ENCODE results near the gene RANBP10.
"Not testable (repeated sequence)": the region's sequence is repeated elsewhere in the genome, so short reads cannot be mapped to it uniquely, and the experiment has no call there.

RANBP10 gene

GRCh38 chr16:67842509-67843342, 36.4 kb upstream of the RANBP10 start:
- Histone ChIP-seq H3K36me3 (ENCODE audit: control insufficient read depth, low read depth, low read length) (no peaks in the 10 kb centered on the region), H3K4me3 (ENCODE audit: low read length) (peak overlapping the region; percentile 95), H3K9ac (ENCODE audit: low read length) (peak overlapping the region; percentile 74), H3K4me1 (ENCODE audit: control insufficient read depth, low read depth, low read length) (peaks cover 28% of the 10 kb centered on the region), H3K27me3 (ENCODE audit: control insufficient read depth, insufficient read depth, low read length) (no peaks in the 10 kb centered on the region), H3K27ac (ENCODE audit: low read length) (no peak overlapping the region), H3K9me3 (ENCODE audit: control insufficient read depth, low read depth, low read length) (no peaks in the 10 kb centered on the region)

GRCh38 chr16:67841816-67842508, 35.6 kb upstream of the RANBP10 start, which contains the start of gene THAP11:
Gene THAP11, plus strand, starts transcription at chr16:67842320. Its CDS starts 235 bp downstream, at chr16:67842555.
- H3K9ac ChIP-seq (ENCODE audit: low read length) = peak within 1 kb of the TSS; percentile 74
- peak within 1 kb of the TSS; percentile 95 for H3K4me3 ChIP-seq (ENCODE audit: low read length)
- peaks cover 28% of the 10 kb centered on the region for H3K4me1 ChIP-seq (ENCODE audit: control insufficient read depth, low read depth, low read length)
- H3K27ac ChIP-seq (ENCODE audit: low read length) = peak within 1 kb of the TSS; percentile 87
- no peaks in the 10 kb centered on the region for H3K9me3 ChIP-seq (ENCODE audit: control insufficient read depth, low read depth, low read length)
- no peaks in the 10 kb centered on the region for H3K36me3 ChIP-seq (ENCODE audit: control insufficient read depth, low read depth, low read length)
- H3K27me3 ChIP-seq (ENCODE audit: control insufficient read depth, insufficient read depth, low read length) = no peaks in the 10 kb centered on the region

GRCh38 chr16:67841198-67841815, 34.9 kb upstream of the RANBP10 start:
- Histone ChIP-seq H3K9me3 (ENCODE audit: control insufficient read depth, low read depth, low read length) (no peaks in the 10 kb centered on the region), H3K27ac (ENCODE audit: low read length) (peak overlapping the region; percentile 28), H3K4me1 (ENCODE audit: control insufficient read depth, low read depth, low read length) (peaks cover 28% of the 10 kb centered on the region), H3K27me3 (ENCODE audit: control insufficient read depth, insufficient read depth, low read length) (no peaks in the 10 kb centered on the region), H3K36me3 (ENCODE audit: control insufficient read depth, low read depth, low read length) (no peaks in the 10 kb centered on the region), H3K4me3 (ENCODE audit: low read length) (peak overlapping the region; percentile 95), H3K9ac (ENCODE audit: low read length) (peak overlapping the region; percentile 74)

GRCh38 chr16:67837811-67838210, 31.5 kb upstream of the RANBP10 start:
- H3K27me3 ChIP-seq (ENCODE audit: control insufficient read depth, insufficient read depth, low read length) = no peaks in the 10 kb centered on the region
- H3K9ac ChIP-seq (ENCODE audit: low read length) = no peak overlapping the region
- H3K27ac ChIP-seq (ENCODE audit: low read length) = no peak overlapping the region
- H3K4me3 ChIP-seq (ENCODE audit: low read length) = no peak overlapping the region
- H3K9me3 ChIP-seq (ENCODE audit: control insufficient read depth, low read depth, low read length) = no peaks in the 10 kb centered on the region
- H3K4me1 ChIP-seq (ENCODE audit: control insufficient read depth, low read depth, low read length) = peaks cover 6% of the 10 kb centered on the region
- H3K36me3 ChIP-seq (ENCODE audit: control insufficient read depth, low read depth, low read length) = no peaks in the 10 kb centered on the region

- not testable (repeated sequence) for H3K36me3 ChIP-seq (ENCODE audit: control insufficient read depth, low read depth, low read length); H3K9me3 ChIP-seq (ENCODE audit: control insufficient read depth, low read depth, low read length); H3K27ac ChIP-seq (ENCODE audit: low read length); H3K9ac ChIP-seq (ENCODE audit: low read length); H3K4me3 ChIP-seq (ENCODE audit: low read length); H3K27me3 ChIP-seq (ENCODE audit: control insufficient read depth, insufficient read depth, low read length); H3K4me1 ChIP-seq (ENCODE audit: control insufficient read depth, low read depth, low read length)
Observed at GRCh38 chr16:67837190-67837589, 30.8 kb upstream of the RANBP10 start.

- no peak overlapping the region for H3K9ac ChIP-seq (ENCODE audit: low read length)
Observed at GRCh38 chr16:67834242-67834614, 27.9 kb upstream of the RANBP10 start.

GRCh38 chr16:67833415-67834241, 27.3 kb upstream of the RANBP10 start:
- peaks cover 30% of the 10 kb centered on the region for H3K36me3 ChIP-seq (ENCODE audit: control insufficient read depth, low read depth, low read length)
- no peaks in the 10 kb centered on the region for H3K4me1 ChIP-seq (ENCODE audit: control insufficient read depth, low read depth, low read length)
- H3K9ac ChIP-seq (ENCODE audit: low read length) = peak overlapping the region; percentile 65
- H3K27ac ChIP-seq (ENCODE audit: low read length) = no peak overlapping the region
- H3K27me3 ChIP-seq (ENCODE audit: control insufficient read depth, insufficient read depth, low read length) = no peaks in the 10 kb centered on the region
- H3K9me3 ChIP-seq (ENCODE audit: control insufficient read depth, low read depth, low read length) = no peaks in the 10 kb centered on the region
- peak overlapping the region; percentile 73 for H3K4me3 ChIP-seq (ENCODE audit: low read length)

More at GRCh38 chr16:67834242-67834614, 27.9 kb upstream of the RANBP10 start:
- Histone ChIP-seq H3K9me3 (ENCODE audit: control insufficient read depth, low read depth, low read length) (no peaks in the 10 kb centered on the region), H3K4me3 (ENCODE audit: low read length) (peak overlapping the region; percentile 73), H3K27ac (ENCODE audit: low read length) (no peak overlapping the region), H3K36me3 (ENCODE audit: control insufficient read depth, low read depth, low read length) (peaks cover 26% of the 10 kb centered on the region), H3K27me3 (ENCODE audit: control insufficient read depth, insufficient read depth, low read length) (no peaks in the 10 kb centered on the region), H3K4me1 (ENCODE audit: control insufficient read depth, low read depth, low read length) (no peaks in the 10 kb centered on the region)

GRCh38 chr16:67833030-67833414, 26.7 kb upstream of the RANBP10 start:
- Histone ChIP-seq H3K9me3 (ENCODE audit: control insufficient read depth, low read depth, low read length) (no peaks in the 10 kb centered on the region), H3K36me3 (ENCODE audit: control insufficient read depth, low read depth, low read length) (peaks cover 36% of the 10 kb centered on the region), H3K27ac (ENCODE audit: low read length) (no peak overlapping the region), H3K4me3 (ENCODE audit: low read length) (peak overlapping the region; percentile 73), H3K27me3 (ENCODE audit: control insufficient read depth, insufficient read depth, low read length) (no peaks in the 10 kb centered on the region), H3K4me1 (ENCODE audit: control insufficient read depth, low read depth, low read length) (no peaks in the 10 kb centered on the region), H3K9ac (ENCODE audit: low read length) (peak overlapping the region; percentile 65)

- H3K36me3 ChIP-seq (ENCODE audit: control insufficient read depth, low read depth, low read length) = peaks cover 49% of the 10 kb centered on the region
Observed at GRCh38 chr16:67828651-67829050, 22.3 kb upstream of the RANBP10 start.

GRCh38 chr16:67825906-67826305, 19.5 kb upstream of the RANBP10 start:
- H3K9me3 ChIP-seq (ENCODE audit: control insufficient read depth, low read depth, low read length) = no peaks in the 10 kb centered on the region
- peaks cover 37% of the 10 kb centered on the region for H3K36me3 ChIP-seq (ENCODE audit: control insufficient read depth, low read depth, low read length)

More at GRCh38 chr16:67828651-67829050, 22.3 kb upstream of the RANBP10 start:
- Histone ChIP-seq H3K27me3 (ENCODE audit: control insufficient read depth, insufficient read depth, low read length) (no peaks in the 10 kb centered on the region), H3K9ac (ENCODE audit: low read length) (no peak overlapping the region), H3K4me1 (ENCODE audit: control insufficient read depth, low read depth, low read length) (no peaks in the 10 kb centered on the region), H3K9me3 (ENCODE audit: control insufficient read depth, low read depth, low read length) (no peaks in the 10 kb centered on the region), H3K4me3 (ENCODE audit: low read length) (no peak overlapping the region), H3K27ac (ENCODE audit: low read length) (no peak overlapping the region)

GRCh38 chr16:67825119-67825518, 18.8 kb upstream of the RANBP10 start:
- H3K4me3 ChIP-seq (ENCODE audit: low read length) = no peak overlapping the region
- H3K27ac ChIP-seq (ENCODE audit: low read length) = no peak overlapping the region
- H3K9me3 ChIP-seq (ENCODE audit: control insufficient read depth, low read depth, low read length) = no peaks in the 10 kb centered on the region
- peaks cover 31% of the 10 kb centered on the region for H3K36me3 ChIP-seq (ENCODE audit: control insufficient read depth, low read depth, low read length)
- H3K4me1 ChIP-seq (ENCODE audit: control insufficient read depth, low read depth, low read length) = no peaks in the 10 kb centered on the region
- H3K9ac ChIP-seq (ENCODE audit: low read length) = no peak overlapping the region
- H3K27me3 ChIP-seq (ENCODE audit: control insufficient read depth, insufficient read depth, low read length) = no peaks in the 10 kb centered on the region

More at GRCh38 chr16:67825906-67826305, 19.5 kb upstream of the RANBP10 start:
- no peak overlapping the region for H3K4me3 ChIP-seq (ENCODE audit: low read length)
- H3K27me3 ChIP-seq (ENCODE audit: control insufficient read depth, insufficient read depth, low read length) = no peaks in the 10 kb centered on the region
- H3K27ac ChIP-seq (ENCODE audit: low read length) = no peak overlapping the region
- H3K9ac ChIP-seq (ENCODE audit: low read length) = no peak overlapping the region
- no peaks in the 10 kb centered on the region for H3K4me1 ChIP-seq (ENCODE audit: control insufficient read depth, low read depth, low read length)

Measured in iPS-18a (cell line).